ENCODE results near the gene TRIO. TPM values are rescaled to one million over a fixed set of nuclear protein-coding genes. Genes with fewer than 3 reads are reported as not detected.
A peak's percentile ranks its signal among the peaks of the same experiment; 100 is the strongest.

TRIO gene
- polyA plus RNA-seq, 1 donor (not counting 4 experiments of a cell fraction or from before 2014, with no cell fraction given) = 57.2 TPM

DNA sequence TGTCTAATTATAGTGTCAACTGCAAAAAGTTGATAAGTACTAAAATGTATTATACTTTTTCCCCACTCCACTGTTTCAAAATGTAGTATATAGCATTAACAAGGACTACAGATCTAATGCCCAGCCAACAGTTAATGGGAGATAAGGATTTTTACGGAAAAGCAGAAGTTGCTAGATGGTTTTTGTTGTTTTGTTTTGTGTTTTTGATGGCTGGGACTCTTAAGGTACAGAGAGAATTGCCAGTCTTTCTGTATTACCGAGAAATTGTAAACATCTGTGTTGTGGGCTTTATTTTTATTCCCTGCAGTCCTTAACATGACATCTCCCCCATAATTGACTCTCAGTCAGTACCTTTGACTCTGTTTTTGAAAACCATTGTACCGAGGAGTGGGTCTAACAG, 44.0 kb downstream of the TRIO start:
- Histone ChIP-seq H3K4me3 (ENCODE audit: control insufficient read depth in 2 of 3, extremely low read depth in 1 of 3, insufficient read depth in 2 of 3, low read depth in 1 of 3, low read length in 3 of 3) (peak overlapping the region in 2 of 3 experiments; percentile 44 to 46), H3K79me2 (ENCODE audit: control insufficient read depth, insufficient read depth, low read length) (peaks cover 83% of the 10 kb centered on the region), H4K20me1 (ENCODE audit: control insufficient read depth, extremely low read depth, insufficient read depth, low read length) (no peaks in the 10 kb centered on the region), H3K9me3 (ENCODE audit: control insufficient read depth, low read depth, low read length) (no peaks in the 10 kb centered on the region), H3K4me1 (ENCODE audit: control insufficient read depth, extremely low read depth, insufficient read depth, low read length) (peaks cover 91% of the 10 kb centered on the region), H3K9me1 (ENCODE audit: control insufficient read depth, extremely low read depth, insufficient read depth, low read length) (peaks cover 7% of the 10 kb centered on the region), H3K27me3 (ENCODE audit: control insufficient read depth, extremely low read depth, insufficient read depth, low read length) (no peaks in the 10 kb centered on the region), H3K27ac (ENCODE audit: control insufficient read depth, insufficient read depth, low read length) (peak overlapping the region; percentile 92), H3K9ac (ENCODE audit: control insufficient read depth, extremely low read depth, insufficient read depth, low read length) (peak overlapping the region; percentile 62), H3K4me2 (ENCODE audit: control insufficient read depth, extremely low read depth, insufficient read depth, low read depth, low read length) (peak overlapping the region; percentile 72), H2AFZ (ENCODE audit: control insufficient read depth, low read length) (no peak overlapping the region), H3K36me3 (ENCODE audit: control insufficient read depth in 2 of 2, extremely low read depth in 1 of 2, insufficient read depth in 2 of 2, low read length in 2 of 2) (no peaks in the 10 kb centered on the region)
- dilution Hi-C loops (cut with MboI; ENCODE audit: extremely low pct_ligation_motif_present, low sequenced_read_pairs) = no loop called here
- TF ChIP-seq EZH2 (IDR thresholded peaks at IDR 0.05; ENCODE audit: low read length) (no peak), CTCF (optimal IDR thresholded peaks at IDR 0.05 in 1 of 3, IDR thresholded peaks at IDR 0.05 in 1 of 3, conservative IDR thresholded peaks at IDR 0.05 in 1 of 3; ENCODE audit: extremely low read depth in 1 of 3, insufficient read depth in 2 of 3, low read length in 3 of 3) (no peak)
- no peak for FAIRE-seq
- no peak for DNase-seq (ENCODE audit: low read depth, low spot score)

DNA sequence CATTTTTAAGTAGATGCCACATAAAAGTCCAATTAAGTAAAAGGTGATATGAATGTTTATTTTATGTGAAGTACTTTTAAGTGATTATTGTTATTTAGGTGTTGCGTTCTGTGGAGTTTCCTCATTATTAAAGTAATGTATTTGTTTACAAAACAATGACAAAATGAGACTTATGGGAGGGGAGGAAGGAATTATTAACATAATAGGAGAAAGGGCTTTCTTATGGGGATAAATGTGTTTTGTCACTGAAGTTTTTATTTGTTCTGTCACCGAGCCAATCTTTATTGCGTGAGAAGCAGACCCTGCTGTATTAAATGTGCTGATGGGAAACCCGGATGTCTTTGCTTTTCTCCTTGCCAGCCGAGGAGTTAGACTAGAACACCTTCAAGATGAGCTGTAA, 44.5 kb downstream of the TRIO start:
- Histone ChIP-seq H3K4me3 (ENCODE audit: control insufficient read depth in 2 of 3, extremely low read depth in 1 of 3, insufficient read depth in 2 of 3, low read depth in 1 of 3, low read length in 3 of 3) (peak overlapping the region in 2 of 3 experiments; percentile 44 to 46), H3K36me3 (ENCODE audit: control insufficient read depth in 2 of 2, extremely low read depth in 1 of 2, insufficient read depth in 2 of 2, low read length in 2 of 2) (no peaks in the 10 kb centered on the region), H3K4me2 (ENCODE audit: control insufficient read depth, extremely low read depth, insufficient read depth, low read depth, low read length) (peak overlapping the region; percentile 72), H3K4me1 (ENCODE audit: control insufficient read depth, extremely low read depth, insufficient read depth, low read length) (peaks cover 86% of the 10 kb centered on the region), H3K9me3 (ENCODE audit: control insufficient read depth, low read depth, low read length) (no peaks in the 10 kb centered on the region), H3K9me1 (ENCODE audit: control insufficient read depth, extremely low read depth, insufficient read depth, low read length) (peaks cover 7% of the 10 kb centered on the region), H4K20me1 (ENCODE audit: control insufficient read depth, extremely low read depth, insufficient read depth, low read length) (no peaks in the 10 kb centered on the region), H3K9ac (ENCODE audit: control insufficient read depth, extremely low read depth, insufficient read depth, low read length) (peak overlapping the region; percentile 62), H3K27ac (ENCODE audit: control insufficient read depth, insufficient read depth, low read length) (peak overlapping the region; percentile 92), H2AFZ (ENCODE audit: control insufficient read depth, low read length) (no peak overlapping the region), H3K27me3 (ENCODE audit: control insufficient read depth, extremely low read depth, insufficient read depth, low read length) (no peaks in the 10 kb centered on the region), H3K79me2 (ENCODE audit: control insufficient read depth, insufficient read depth, low read length) (peaks cover 84% of the 10 kb centered on the region)
- dilution Hi-C loops (cut with MboI; ENCODE audit: extremely low pct_ligation_motif_present, low sequenced_read_pairs) = no loop called here
- no peak for FAIRE-seq
- DNase-seq (ENCODE audit: low read depth, low spot score) = no peak
- no peak for TF ChIP-seq EZH2 (IDR thresholded peaks at IDR 0.05; ENCODE audit: low read length)
- no peak for TF ChIP-seq CTCF (optimal IDR thresholded peaks at IDR 0.05 in 1 of 3, IDR thresholded peaks at IDR 0.05 in 1 of 3, conservative IDR thresholded peaks at IDR 0.05 in 1 of 3; ENCODE audit: extremely low read depth in 1 of 3, insufficient read depth in 2 of 3, low read length in 3 of 3)

All from keratinocyte (primary cell).